Esophagus (tissue), 2 donors: ENCODE measurements around the gene SSMEM1. TPM values are rescaled to one million over a fixed set of nuclear protein-coding genes. Genes with fewer than 3 reads are reported as not detected.

Source experiments
- H3K27ac ChIP-seq, 2 donors: one replicate each; pipeline ENCODE4 v1.5.1; 2013; ENCODE audit warnings: low read depth in 2 of 2, mild to moderate bottlenecking in 2 of 2, inconsistent platforms in 1 of 2, low read length in 1 of 2, moderate library complexity in 1 of 2
- H3K27me3 ChIP-seq, 2 donors: one replicate each; pipeline ENCODE4 v1.6.1; 2013; ENCODE audit warnings: low read length in 2 of 2, control low read depth in 1 of 2, mild to moderate bottlenecking in 1 of 2; ENCODE audit not compliant: insufficient read depth in 2 of 2, control insufficient read depth in 1 of 2
- H3K36me3 ChIP-seq, 2 donors: one replicate each; pipeline ENCODE4 v1.6.1; 2013; ENCODE audit warnings: low read length in 1 of 2; ENCODE audit not compliant: control insufficient read depth in 2 of 2, insufficient read depth in 2 of 2
- H3K4me1 ChIP-seq, 2 donors: one replicate each; pipeline ENCODE4 v1.6.1; 2013; ENCODE audit warnings: low read length in 1 of 2; ENCODE audit not compliant: control insufficient read depth in 2 of 2, insufficient read depth in 2 of 2
- H3K4me3 ChIP-seq, 2 donors: one replicate each; pipeline ENCODE4 v1.5.1; 2013; ENCODE audit warnings: low read length in 2 of 2, mild to moderate bottlenecking in 2 of 2, low read depth in 1 of 2, moderate library complexity in 1 of 2
- H3K9me3 ChIP-seq, 2 donors: one replicate each; pipeline ENCODE4 v1.6.1; 2013; ENCODE audit warnings: mild to moderate bottlenecking in 2 of 2, low read depth in 1 of 2, low read length in 1 of 2, moderate library complexity in 1 of 2; ENCODE audit not compliant: control insufficient read depth in 2 of 2, insufficient read depth in 1 of 2
- WGBS, 2 donors: extraction: QIAGEN DNeasy Blood & Tissue Kit; methylation state at CpG; one replicate each; pipeline ENCODE4 v1.1.7; 2013; 5-methylcytosine and 5-hydroxymethylcytosine counted together
- polyA plus RNA-seq, 2 donors: library from polyadenylated mRNA; stranded (reverse); fragments of 200-250 nt; gene quantifications; one replicate each; pipeline ENCODE4 v1.2.3, GENCODE V29; 2013
- donor health status: healthy with polysubstance abuse.
- donor health status: Bipolar disorder and iron deficiency.

SSMEM1 gene
- polyA plus RNA-seq, 2 donors, result not detected

DNA sequence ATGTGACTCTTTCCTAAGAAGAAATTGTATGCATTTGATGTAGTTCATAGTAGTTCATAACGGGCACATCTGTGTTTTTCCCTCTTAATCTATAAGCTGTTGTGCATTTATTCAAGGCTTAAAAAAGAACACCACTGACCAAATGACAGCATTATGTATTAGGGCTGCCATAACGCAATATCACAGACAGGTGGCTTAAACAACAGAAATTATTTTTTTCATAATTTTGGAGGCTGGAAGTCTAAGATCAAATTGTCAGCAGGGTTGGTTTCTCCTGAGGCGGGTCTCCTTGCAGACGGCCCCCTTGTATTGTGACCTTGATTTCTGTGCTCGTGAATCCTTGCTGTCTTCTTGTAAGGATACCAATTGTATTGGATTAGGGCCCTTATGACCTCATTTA, 627 bp upstream of the SSMEM1 start:
- Histone ChIP-seq H3K36me3 (no peaks in the 10 kb centered on the region), H3K9me3 (no peaks in the 10 kb centered on the region), H3K27me3 (no peaks in the 10 kb centered on the region), H3K27ac (no peak overlapping the region), H3K4me1 (no peaks in the 10 kb centered on the region), H3K4me3 (no peak overlapping the region)
- 83 to 90% methylated on average over 5 of the region's 5 CpGs for WGBS, 2 donors

DNA sequence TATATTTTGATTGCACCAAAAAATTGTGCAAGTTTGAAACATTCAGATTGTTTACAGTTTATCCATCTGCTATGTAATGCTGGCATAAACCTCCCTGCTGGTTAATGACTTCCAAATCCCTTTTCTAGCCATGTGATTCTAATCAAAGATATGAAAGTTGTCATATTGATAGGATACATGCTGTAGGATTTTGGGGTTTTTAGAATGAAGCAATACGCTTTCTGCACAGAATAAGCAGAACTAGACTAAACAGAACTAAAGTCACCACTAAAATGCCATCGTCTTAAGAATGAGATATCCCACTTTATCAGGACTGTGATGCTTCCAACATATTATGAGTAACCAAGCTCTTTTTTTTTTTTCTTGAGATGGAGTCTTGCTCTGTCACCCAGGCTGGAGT, 856 bp downstream of the SSMEM1 start:
- H3K4me3 ChIP-seq, result no peak overlapping the region

DNA sequence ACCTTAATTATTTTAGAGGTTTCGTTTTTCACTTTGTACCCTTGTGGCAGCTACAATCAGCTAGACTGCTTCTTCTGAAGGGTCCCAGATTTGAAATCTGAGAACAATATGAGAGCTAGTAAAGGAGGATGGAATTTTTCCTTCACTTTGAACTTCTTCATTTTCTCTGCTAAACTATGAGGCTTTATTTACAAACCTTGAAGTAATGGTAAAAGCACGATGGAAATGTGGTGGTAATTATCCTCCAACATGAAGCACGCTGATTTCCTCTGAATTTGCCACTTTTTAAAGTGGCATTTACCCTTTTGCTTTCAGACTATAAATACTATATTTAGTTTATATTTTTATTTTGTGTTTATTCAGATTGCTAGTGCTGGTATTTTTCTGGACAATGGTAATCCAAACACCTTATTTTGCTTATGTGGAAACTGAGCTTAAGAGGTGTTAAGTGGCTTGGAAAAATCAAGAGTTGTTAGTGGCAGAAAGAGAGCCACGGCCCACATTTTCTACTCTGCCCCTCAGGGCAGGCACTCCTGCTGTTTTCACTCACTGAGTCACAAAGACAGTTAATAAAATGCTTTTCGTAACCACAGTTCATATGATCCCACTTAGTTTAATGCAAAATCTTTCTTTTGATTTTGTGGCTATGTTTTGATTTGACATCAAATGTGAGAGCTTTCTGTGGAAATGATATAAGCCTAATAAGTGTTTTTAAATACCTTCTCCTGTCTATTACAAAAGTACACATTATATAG, 2.7 kb downstream of the SSMEM1 start:
- no peak overlapping the region for H3K4me3 ChIP-seq
- no peak overlapping the region for H3K27ac ChIP-seq
- no peaks in the 10 kb centered on the region for H3K36me3 ChIP-seq
- 50 to 54% methylated on average over 5 of the region's 5 CpGs for WGBS, 2 donors
- no peaks in the 10 kb centered on the region for H3K4me1 ChIP-seq
- no peaks in the 10 kb centered on the region for H3K27me3 ChIP-seq
- H3K9me3 ChIP-seq, result no peaks in the 10 kb centered on the region

More for the DNA sequence above, 856 bp downstream of the SSMEM1 start:
- H3K27me3 ChIP-seq, result no peaks in the 10 kb centered on the region
- H3K27ac ChIP-seq, result no peak overlapping the region
- H3K4me1 ChIP-seq, result no peaks in the 10 kb centered on the region
- no peaks in the 10 kb centered on the region for H3K36me3 ChIP-seq
- H3K9me3 ChIP-seq, result no peaks in the 10 kb centered on the region
- 74 to 78% methylated on average over 2 of the region's 2 CpGs for WGBS, 2 donors

DNA sequence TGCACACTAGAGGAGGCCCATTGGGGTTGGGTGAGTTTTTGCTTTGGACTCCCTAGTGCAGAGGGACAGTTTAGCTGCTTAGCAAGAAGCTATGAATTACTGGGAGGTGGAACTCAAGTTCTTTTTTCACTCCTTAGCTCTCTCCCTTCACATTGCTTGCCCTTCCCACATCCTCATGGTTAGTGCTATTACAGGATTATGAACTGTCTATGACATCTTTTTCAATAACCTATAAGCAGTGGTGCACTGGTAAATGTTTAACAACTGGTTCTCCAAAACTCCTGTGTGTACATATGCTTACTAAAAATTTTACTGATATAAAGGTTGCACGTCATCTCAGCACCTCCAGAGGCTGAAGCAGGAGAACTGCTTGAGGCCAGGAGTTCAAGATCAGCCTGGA, 6.2 kb downstream of the SSMEM1 start:
- Histone ChIP-seq H3K27ac (no peak overlapping the region), H3K4me3 (no peak overlapping the region), H3K27me3 (no peaks in the 10 kb centered on the region), H3K9me3 (no peaks in the 10 kb centered on the region), H3K4me1 (no peaks in the 10 kb centered on the region), H3K36me3 (no peaks in the 10 kb centered on the region)
- WGBS, 2 donors, result 81 to 86% methylated on average over 1 of the region's 1 CpG

DNA sequence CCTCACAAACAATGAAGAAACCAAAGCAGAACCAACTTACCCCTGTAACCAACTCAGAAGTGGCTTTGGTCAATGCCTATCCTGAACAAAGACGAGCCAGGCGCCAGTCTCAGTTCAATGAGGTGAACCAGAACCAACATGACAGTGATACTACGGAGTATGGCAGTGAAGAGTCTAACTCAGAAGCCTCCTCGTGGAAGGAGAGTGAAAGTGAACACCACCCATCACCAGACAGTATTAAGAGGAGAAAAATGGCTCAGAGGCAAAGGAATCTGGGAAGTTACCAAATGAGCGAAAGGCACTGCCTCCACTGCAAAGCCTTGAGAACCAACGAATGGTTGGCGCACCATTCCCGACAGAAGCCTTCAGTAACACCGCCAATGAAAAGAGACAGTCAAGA, 8.4 kb downstream of the SSMEM1 start:
- no peaks in the 10 kb centered on the region for H3K36me3 ChIP-seq
- 93 to 94% methylated on average over 9 of the region's 9 CpGs for WGBS, 2 donors
- no peaks in the 10 kb centered on the region for H3K9me3 ChIP-seq
- no peak overlapping the region for H3K4me3 ChIP-seq
- H3K27ac ChIP-seq, result no peak overlapping the region
- H3K4me1 ChIP-seq, result no peaks in the 10 kb centered on the region
- H3K27me3 ChIP-seq, result no peaks in the 10 kb centered on the region

DNA sequence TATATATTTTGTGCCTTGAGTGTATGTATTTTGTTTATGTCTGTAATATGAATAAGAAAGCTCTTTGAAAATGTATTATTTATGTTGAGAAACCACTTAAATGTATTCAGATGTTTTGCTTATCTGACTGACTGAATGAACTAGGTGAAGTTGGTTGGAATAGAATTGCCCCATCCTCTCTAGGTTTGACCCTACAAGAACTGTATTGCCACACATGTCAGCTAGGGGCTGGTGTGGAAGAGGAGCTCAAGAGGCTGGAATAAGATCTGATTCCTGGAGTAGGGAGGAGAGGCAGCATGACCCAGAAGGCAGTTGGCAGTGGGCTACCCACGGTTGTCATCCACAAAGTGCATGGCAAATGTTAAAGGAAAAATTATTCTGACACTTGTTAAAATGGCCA, 9.1 kb downstream of the SSMEM1 start:
- no peak overlapping the region for H3K4me3 ChIP-seq
- no peaks in the 10 kb centered on the region for H3K27me3 ChIP-seq
- H3K36me3 ChIP-seq, result no peaks in the 10 kb centered on the region
- H3K27ac ChIP-seq, result no peak overlapping the region
- H3K9me3 ChIP-seq, result no peaks in the 10 kb centered on the region
- H3K4me1 ChIP-seq, result no peaks in the 10 kb centered on the region
- WGBS, 2 donors, result 78 to 82% methylated on average over 1 of the region's 1 CpG

DNA sequence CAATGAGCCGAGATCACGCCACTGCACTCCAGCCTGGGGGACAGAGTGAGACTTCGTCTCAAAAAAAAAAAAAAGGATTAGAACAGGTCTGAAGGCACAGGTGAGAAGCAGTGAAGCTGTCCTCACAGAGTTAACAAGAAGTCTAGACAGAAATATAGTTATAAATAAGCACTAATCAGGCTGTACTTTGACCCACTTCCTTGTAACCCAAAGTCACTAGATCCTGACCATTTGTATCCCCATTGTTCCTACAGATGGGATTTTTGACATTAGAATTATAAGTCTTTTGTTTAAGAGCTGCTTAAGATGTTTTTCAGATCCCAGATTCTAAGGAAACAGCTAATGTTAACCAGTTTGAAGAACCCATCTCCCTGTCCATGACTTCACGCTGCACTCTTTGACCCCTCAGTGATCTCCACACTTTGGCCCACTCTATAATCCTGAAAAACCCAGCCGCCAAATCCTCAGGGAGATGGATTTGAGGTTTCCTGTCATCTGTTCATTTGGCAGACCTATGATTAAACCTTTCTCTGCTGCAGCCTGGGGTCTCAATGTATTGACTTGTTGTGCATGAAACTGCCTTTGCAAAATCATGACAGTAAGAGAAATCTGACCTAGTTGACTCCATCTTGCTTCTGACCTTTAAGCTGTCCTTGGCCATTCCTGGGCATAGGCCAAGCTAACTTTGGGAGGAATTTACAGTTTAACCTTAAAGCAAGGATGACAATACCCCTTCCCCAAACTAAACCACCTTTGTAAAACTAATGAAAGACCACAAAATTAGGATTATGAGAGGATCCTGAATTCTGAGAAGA, 11.4 kb downstream of the SSMEM1 start:
- Histone ChIP-seq H3K4me3 (no peak overlapping the region), H3K9me3 (no peaks in the 10 kb centered on the region), H3K4me1 (no peaks in the 10 kb centered on the region), H3K36me3 (no peaks in the 10 kb centered on the region), H3K27ac (no peak overlapping the region), H3K27me3 (no peaks in the 10 kb centered on the region)
- 81 to 90% methylated on average over 5 of the region's 5 CpGs for WGBS, 2 donors

DNA sequence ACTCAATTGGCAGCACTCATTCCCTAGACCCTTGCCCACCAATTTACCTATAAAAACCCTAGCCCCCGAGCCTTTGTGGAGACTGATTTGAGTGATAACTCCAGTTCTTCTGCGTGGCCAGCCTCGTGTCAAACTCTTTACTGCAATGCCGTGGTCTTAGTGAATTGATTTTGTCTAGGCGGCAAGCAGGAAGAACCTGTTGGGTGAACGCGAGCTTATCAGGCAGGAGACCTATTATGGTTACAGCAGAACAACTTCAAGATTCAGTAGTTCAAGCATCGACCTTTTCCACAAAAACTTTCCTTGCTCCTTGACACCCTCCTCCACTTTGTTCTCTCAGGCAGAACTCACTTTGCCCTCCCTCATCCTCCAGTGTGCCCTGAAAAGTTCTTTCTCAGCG, 12.2 kb downstream of the SSMEM1 start:
- H3K27me3 ChIP-seq, result no peaks in the 10 kb centered on the region
- no peaks in the 10 kb centered on the region for H3K9me3 ChIP-seq
- H3K4me1 ChIP-seq, result no peaks in the 10 kb centered on the region
- WGBS, 2 donors, result 67 to 88% methylated on average over 9 of the region's 9 CpGs
- no peak overlapping the region for H3K4me3 ChIP-seq
- no peaks in the 10 kb centered on the region for H3K36me3 ChIP-seq
- no peak overlapping the region for H3K27ac ChIP-seq

DNA sequence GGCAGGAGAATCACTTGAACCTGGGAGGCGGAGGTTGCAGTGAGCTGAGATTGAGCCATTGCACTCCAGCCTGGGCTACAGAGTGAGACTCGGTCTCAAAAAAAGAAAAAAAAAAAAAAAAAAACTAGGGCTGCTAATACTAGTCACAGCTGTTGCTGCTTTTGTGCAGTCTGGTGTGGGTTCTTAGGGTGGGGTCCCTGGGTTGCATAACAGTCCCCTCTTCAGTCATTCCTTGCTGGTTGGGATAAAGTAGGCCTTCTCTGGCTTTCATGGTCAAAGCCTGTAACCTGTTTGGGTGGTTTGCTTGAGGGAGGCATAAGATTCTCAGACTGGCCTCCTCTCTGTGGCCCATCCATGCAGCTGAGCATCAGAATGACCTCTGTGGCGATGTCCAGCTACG, 14.1 kb downstream of the SSMEM1 start:
- Histone ChIP-seq H3K9me3 (no peaks in the 10 kb centered on the region), H3K4me1 (no peaks in the 10 kb centered on the region), H3K4me3 (no peak overlapping the region), H3K27me3 (no peaks in the 10 kb centered on the region), H3K27ac (no peak overlapping the region), H3K36me3 (no peaks in the 10 kb centered on the region)
- 92 to 95% methylated on average over 4 of the region's 4 CpGs for WGBS, 2 donors

DNA sequence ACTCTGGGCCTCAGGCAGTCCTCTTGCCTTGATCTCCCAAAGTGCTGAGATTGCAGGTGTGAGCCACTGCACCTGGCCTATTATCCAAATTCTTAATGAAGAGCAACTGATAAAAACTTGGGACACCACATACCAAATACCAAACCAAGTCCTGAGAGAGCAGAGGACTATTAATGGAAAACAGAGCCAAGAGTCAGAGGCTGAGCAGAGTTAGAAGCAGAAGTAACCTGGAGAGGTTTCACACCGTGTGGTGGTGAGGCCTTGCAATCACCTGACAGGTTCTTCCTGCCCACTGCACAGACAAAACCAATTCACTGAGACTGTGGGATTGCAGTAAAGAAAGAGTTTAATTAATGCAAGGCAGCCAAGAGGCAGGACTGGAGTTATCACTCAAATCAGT, 16.0 kb downstream of the SSMEM1 start:
- H3K4me1 ChIP-seq, result no peaks in the 10 kb centered on the region

More for the DNA sequence above, 16.0 kb downstream of the SSMEM1 start:
- Histone ChIP-seq H3K27ac (no peak overlapping the region), H3K4me3 (no peak overlapping the region), H3K36me3 (no peaks in the 10 kb centered on the region), H3K27me3 (no peaks in the 10 kb centered on the region), H3K9me3 (no peaks in the 10 kb centered on the region)
- WGBS, 2 donors, result 33 to 72% methylated on average over 1 of the region's 1 CpG
